HepG2 (cell line): ENCODE measurements around the gene RFC1. TPM values are rescaled to one million over a fixed set of nuclear protein-coding genes. Genes with fewer than 3 reads are reported as not detected.
A peak's percentile ranks its signal among the peaks of the same experiment; 100 is the strongest.

Experiments
- ARID2 ChIP-seq: sonication (generic); formaldehyde crosslinking; IDR thresholded peaks from 2 replicates; pipeline ENCODE4 v1.8.1; 2022; ENCODE audit warnings: mild to moderate bottlenecking, missing genetic modification reagents, borderline replicate concordance
- ATF4 ChIP-seq, 2 experiments: fragments of 450-650 bp in 1 of 2; sonication (generic) in 1 of 2; formaldehyde crosslinking; IDR thresholded peaks; 2 replicates each; pipeline versions ENCODE4 v1.5.0 to v1.8.0; 2020 to 2022; ENCODE audit warnings: mild to moderate bottlenecking in 1 of 2, missing genetic modification reagents in 1 of 2
- BRD4 ChIP-seq: sonication (generic); formaldehyde crosslinking; IDR thresholded peaks from 2 replicates; pipeline ENCODE4 v1.4.0; 2020; ENCODE audit warnings: missing genetic modification reagents
- BRF2 ChIP-seq: sonication (generic); formaldehyde crosslinking; IDR thresholded peaks from 2 replicates; pipeline ENCODE4 v1.8.1; 2022; ENCODE audit warnings: mild to moderate bottlenecking, missing genetic modification reagents
- CENPX ChIP-seq: sonication (generic); formaldehyde crosslinking; IDR thresholded peaks from 2 replicates; pipeline ENCODE4 v1.9.0; 2021; ENCODE audit warnings: mild to moderate bottlenecking, missing genetic modification reagents, moderate library complexity
- CHD2 ChIP-seq: IDR thresholded peaks from 2 replicates; pipeline ENCODE4 v1.6.1; 2011; ENCODE audit warnings: low read depth, low read length, improper control_type of control experiment
- E2F5 ChIP-seq: sonication (generic); formaldehyde crosslinking; conservative IDR thresholded peaks from 2 replicates; pipeline ENCODE4 v1.4.0; 2020; ENCODE audit warnings: missing genetic modification reagents
- HOXD1 ChIP-seq: sonication (generic); formaldehyde crosslinking; IDR thresholded peaks from 2 replicates; pipeline ENCODE4 v1.5.0; 2020; ENCODE audit warnings: missing genetic modification reagents
- ISL2 ChIP-seq: sonication (generic); formaldehyde crosslinking; IDR thresholded peaks from 2 replicates; pipeline ENCODE4 v1.5.0; 2020; ENCODE audit warnings: missing genetic modification reagents
- KAT2B ChIP-seq: fragments of 150-350 bp; IDR thresholded peaks from 2 replicates; pipeline ENCODE4 v1.6.1; 2014; ENCODE audit warnings: low read depth, low read length, borderline replicate concordance
- NBN ChIP-seq: fragments of 450-650 bp; conservative IDR thresholded peaks from 2 replicates; pipeline ENCODE4 v1.6.1; 2017
- PHF5A ChIP-seq: IDR thresholded peaks from one replicate; pipeline ENCODE4 v1.6.1; 2018; ENCODE audit warnings: low read depth, missing genetic modification reagents; ENCODE audit not compliant: unreplicated experiment
- RFXANK ChIP-seq: IDR thresholded peaks from 2 replicates; pipeline ENCODE4 v1.6.1; 2016
- RORA ChIP-seq: sonication (generic); formaldehyde crosslinking; IDR thresholded peaks from 2 replicates; pipeline ENCODE4 v1.5.0; 2020; ENCODE audit warnings: mild to moderate bottlenecking, missing genetic modification reagents, moderate library complexity
- SP2 ChIP-seq: sonication (generic); formaldehyde crosslinking; IDR thresholded peaks from 2 replicates; pipeline ENCODE4 v1.5.1; 2020; ENCODE audit warnings: mild to moderate bottlenecking, missing genetic modification reagents
- TARDBP ChIP-seq: sonication (generic); formaldehyde crosslinking; IDR thresholded peaks from 2 replicates; pipeline ENCODE4 v1.8.0; 2022; ENCODE audit warnings: mild to moderate bottlenecking, missing genetic modification reagents
- TCF12 ChIP-seq, 2 experiments: fragments of 450-650 bp in 1 of 2; sonication (generic) in 1 of 2; formaldehyde crosslinking in 1 of 2; IDR thresholded peaks; 2 replicates each; pipeline versions ENCODE4 v1.6.1 to v1.8.0; 2017 to 2022; ENCODE audit warnings: antibody characterized with exemption in 1 of 2, mild to moderate bottlenecking in 1 of 2, missing genetic modification reagents in 1 of 2, moderate library complexity in 1 of 2
- YEATS4 ChIP-seq: sonication (generic); formaldehyde crosslinking; IDR thresholded peaks from 2 replicates; pipeline ENCODE4 v1.4.0; 2020; ENCODE audit warnings: missing genetic modification reagents, borderline replicate concordance
- ZGPAT ChIP-seq: IDR thresholded peaks from 2 replicates; pipeline ENCODE4 v1.6.1; 2016; ENCODE audit warnings: mild to moderate bottlenecking
- ZNF12 ChIP-seq: sonication (generic); formaldehyde crosslinking; IDR thresholded peaks from 2 replicates; pipeline ENCODE4 v1.5.0; 2020; ENCODE audit warnings: missing genetic modification reagents
- ZNF24 ChIP-seq: fragments of 450-650 bp; IDR thresholded peaks from 2 replicates; pipeline ENCODE4 v1.6.1; 2017; ENCODE audit warnings: antibody characterized with exemption, mild to moderate bottlenecking
- ZNF276 ChIP-seq: sonication (generic); formaldehyde crosslinking; IDR thresholded peaks from 2 replicates; pipeline ENCODE4 v1.4.0; 2020; ENCODE audit warnings: mild to moderate bottlenecking, low read depth, missing genetic modification reagents
- ZNF547 ChIP-seq: sonication (generic); formaldehyde crosslinking; IDR thresholded peaks from 2 replicates; pipeline ENCODE4 v1.5.1; 2020; ENCODE audit warnings: mild to moderate bottlenecking, missing genetic modification reagents
- ZNF616 ChIP-seq: sonication (generic); formaldehyde crosslinking; IDR thresholded peaks from 2 replicates; pipeline ENCODE4 v1.5.0; 2020; ENCODE audit warnings: low read depth, mild to moderate bottlenecking, missing genetic modification reagents
- polyA plus RNA-seq, 8 experiments: library from polyadenylated mRNA; depleted of rRNA in 3 of 8; stranded (reverse) in 7 of 8; unstranded in 1 of 8; fragments of >200 nt; fragmentation: Illumina TruSeq in 4 of 8; extraction: Trizol in 4 of 8; gene quantifications; 2 replicates each; pipeline versions ENCODE4 v1.2.1 to v1.2.3, GENCODE V29; 2011 to 2016; ENCODE audit warnings: low read depth in 4 of 8, missing spikeins in 1 of 8, mixed read lengths in 1 of 8; ENCODE audit not compliant: insufficient read depth in 1 of 8
- total RNA-seq, 5 experiments: library from RNA; depleted of rRNA; stranded (reverse); fragments of >200 nt; fragmentation: Illumina TruSeq; extraction: Trizol; gene quantifications; 2 replicates each; pipeline ENCODE4 v1.2.3, GENCODE V29; 2016; ENCODE audit warnings: low read depth in 1 of 5

The RFC1 gene
- total and polyA plus RNA-seq, 2 of the 13 experiments (the other 11 are each of a cell fraction or from before 2014, with no cell fraction given) = 15.9 to 78.8 TPM

GRCh38 chr4:39274503-39274902 is 91.7 kb downstream of the RFC1 start (continued):
- TF ChIP-seq TARDBP (CRISPR knock-in tag) (peak; percentile 56; the same call in 1 of the 2 replicates), ZGPAT (CRISPR knock-in tag) (no peak), ZNF616 (no peak), RFXANK (CRISPR knock-in tag) (no peak), CHD2 (no peak), NBN (no peak), RORA (CRISPR knock-in tag) (no peak), ISL2 (CRISPR knock-in tag) (peak; percentile 76; the same call in 1 of the 2 replicates), BRD4 (CRISPR knock-in tag) (no peak), PHF5A (CRISPR knock-in tag) (no peak), ARID2 (no peak), ATF4 (CRISPR knock-in tag; IDR thresholded peaks at IDR 0.05) (no peak), HOXD1 (CRISPR knock-in tag) (no peak), TCF12 (IDR thresholded peaks at IDR 0.05) (no peak), TCF12 (CRISPR knock-in tag; IDR thresholded peaks at IDR 0.05) (no peak), E2F5 (CRISPR knock-in tag) (no peak), CENPX (CRISPR knock-in tag) (no peak), ZNF547 (no peak), ZNF24 (no peak), ZNF276 (CRISPR knock-in tag) (no peak), BRF2 (no peak), SP2 (no peak), ZNF12 (CRISPR knock-in tag) (no peak), YEATS4 (CRISPR knock-in tag) (0 out of 2 replicates have a peak, but pooled peaks have one; percentile 24), KAT2B (no peak)
